ENCODE measurements around the gene CPNE7.

Gene CPNE7

GRCh38 chr16:89577055-89577759 is 1.6 kb downstream of the CPNE7 start:
- H3K27me3 ChIP-seq (ENCODE audit: control insufficient read depth, insufficient read depth, low read length): peaks cover 23% of the 10 kb centered on the region; the same call in 1 of the 2 replicates
- H3K9ac ChIP-seq (ENCODE audit: low read depth, low read length): no peak overlapping the region
- H3K36me3 ChIP-seq (ENCODE audit: control insufficient read depth, insufficient read depth, low read length): peaks cover 32% of the 10 kb centered on the region
- H3K4me1 ChIP-seq (ENCODE audit: control insufficient read depth, insufficient read depth, low read length): no peaks in the 10 kb centered on the region; the same call in 1 of the 2 replicates
- H3K27ac ChIP-seq (ENCODE audit: low read depth, low read length): no peak overlapping the region
- peaks cover 4% of the 10 kb centered on the region; the same call in 1 of the 2 replicates for H3K9me3 ChIP-seq (ENCODE audit: control insufficient read depth, insufficient read depth, low read length)
- H3K4me3 ChIP-seq (ENCODE audit: low read depth, low read length): no peak overlapping the region; the same call in 1 of the 2 replicates

- no peak overlapping the region for H3K9ac ChIP-seq (ENCODE audit: low read depth, low read length)
- peaks cover 23% of the 10 kb centered on the region; the same call in 1 of the 2 replicates for H3K27me3 ChIP-seq (ENCODE audit: control insufficient read depth, insufficient read depth, low read length)
- peaks cover 41% of the 10 kb centered on the region for H3K36me3 ChIP-seq (ENCODE audit: control insufficient read depth, insufficient read depth, low read length)
- no peak overlapping the region for H3K27ac ChIP-seq (ENCODE audit: low read depth, low read length)
- H3K9me3 ChIP-seq (ENCODE audit: control insufficient read depth, insufficient read depth, low read length): peaks cover 4% of the 10 kb centered on the region; the same call in 1 of the 2 replicates
- no peak overlapping the region for H3K4me3 ChIP-seq (ENCODE audit: low read depth, low read length)
- no peaks in the 10 kb centered on the region; the same call in 1 of the 2 replicates for H3K4me1 ChIP-seq (ENCODE audit: control insufficient read depth, insufficient read depth, low read length)
Observed at GRCh38 chr16:89579351-89579750, 3.8 kb downstream of the CPNE7 start.

GRCh38 chr16:89581045-89581695 is 5.6 kb downstream of the CPNE7 start:
- H3K27ac ChIP-seq (ENCODE audit: low read depth, low read length): no peak overlapping the region
- peaks cover 11% of the 10 kb centered on the region; the same call in 1 of the 2 replicates for H3K27me3 ChIP-seq (ENCODE audit: control insufficient read depth, insufficient read depth, low read length)
- H3K9ac ChIP-seq (ENCODE audit: low read depth, low read length): no peak overlapping the region
- H3K36me3 ChIP-seq (ENCODE audit: control insufficient read depth, insufficient read depth, low read length): peaks cover 41% of the 10 kb centered on the region
- peaks cover 4% of the 10 kb centered on the region; the same call in 1 of the 2 replicates for H3K9me3 ChIP-seq (ENCODE audit: control insufficient read depth, insufficient read depth, low read length)
- H3K4me1 ChIP-seq (ENCODE audit: control insufficient read depth, insufficient read depth, low read length): no peaks in the 10 kb centered on the region
- H3K4me3 ChIP-seq (ENCODE audit: low read depth, low read length): no peak overlapping the region

- Histone ChIP-seq H3K27ac (ENCODE audit: low read depth, low read length) (no peak overlapping the region), H3K9ac (ENCODE audit: low read depth, low read length) (no peak overlapping the region), H3K36me3 (ENCODE audit: control insufficient read depth, insufficient read depth, low read length) (peaks cover 41% of the 10 kb centered on the region), H3K9me3 (ENCODE audit: control insufficient read depth, insufficient read depth, low read length) (peaks cover 4% of the 10 kb centered on the region; the same call in 1 of the 2 replicates), H3K4me3 (ENCODE audit: low read depth, low read length) (no peak overlapping the region), H3K27me3 (ENCODE audit: control insufficient read depth, insufficient read depth, low read length) (peaks cover 2% of the 10 kb centered on the region; the same call in 1 of the 2 replicates), H3K4me1 (ENCODE audit: control insufficient read depth, insufficient read depth, low read length) (no peaks in the 10 kb centered on the region)
Observed at GRCh38 chr16:89581861-89582563, 6.5 kb downstream of the CPNE7 start.

GRCh38 chr16:89582614-89583196 is 7.1 kb downstream of the CPNE7 start:
- H3K9me3 ChIP-seq (ENCODE audit: control insufficient read depth, insufficient read depth, low read length): peaks cover 10% of the 10 kb centered on the region
- no peak overlapping the region for H3K9ac ChIP-seq (ENCODE audit: low read depth, low read length)
- no peak overlapping the region for H3K4me3 ChIP-seq (ENCODE audit: low read depth, low read length)
- no peak overlapping the region for H3K27ac ChIP-seq (ENCODE audit: low read depth, low read length)
- H3K36me3 ChIP-seq (ENCODE audit: control insufficient read depth, insufficient read depth, low read length): peaks cover 45% of the 10 kb centered on the region
- no peaks in the 10 kb centered on the region for H3K4me1 ChIP-seq (ENCODE audit: control insufficient read depth, insufficient read depth, low read length)
- H3K27me3 ChIP-seq (ENCODE audit: control insufficient read depth, insufficient read depth, low read length): no peaks in the 10 kb centered on the region

GRCh38 chr16:89583197-89583894 is 7.8 kb downstream of the CPNE7 start:
- Histone ChIP-seq H3K4me3 (ENCODE audit: low read depth, low read length) (no peak overlapping the region), H3K9me3 (ENCODE audit: control insufficient read depth, insufficient read depth, low read length) (peaks cover 13% of the 10 kb centered on the region), H3K9ac (ENCODE audit: low read depth, low read length) (no peak overlapping the region), H3K4me1 (ENCODE audit: control insufficient read depth, insufficient read depth, low read length) (no peaks in the 10 kb centered on the region), H3K27me3 (ENCODE audit: control insufficient read depth, insufficient read depth, low read length) (no peaks in the 10 kb centered on the region), H3K27ac (ENCODE audit: low read depth, low read length) (no peak overlapping the region), H3K36me3 (ENCODE audit: control insufficient read depth, insufficient read depth, low read length) (peaks cover 46% of the 10 kb centered on the region)

GRCh38 chr16:89583895-89584644 is 8.5 kb downstream of the CPNE7 start:
- Histone ChIP-seq H3K4me1 (ENCODE audit: control insufficient read depth, insufficient read depth, low read length) (no peaks in the 10 kb centered on the region), H3K27ac (ENCODE audit: low read depth, low read length) (no peak overlapping the region), H3K27me3 (ENCODE audit: control insufficient read depth, insufficient read depth, low read length) (no peaks in the 10 kb centered on the region), H3K4me3 (ENCODE audit: low read depth, low read length) (no peak overlapping the region), H3K36me3 (ENCODE audit: control insufficient read depth, insufficient read depth, low read length) (peaks cover 43% of the 10 kb centered on the region), H3K9ac (ENCODE audit: low read depth, low read length) (no peak overlapping the region), H3K9me3 (ENCODE audit: control insufficient read depth, insufficient read depth, low read length) (peaks cover 17% of the 10 kb centered on the region)

- Histone ChIP-seq H3K9ac (ENCODE audit: low read depth, low read length) (no peak overlapping the region), H3K4me1 (ENCODE audit: control insufficient read depth, insufficient read depth, low read length) (no peaks in the 10 kb centered on the region), H3K4me3 (ENCODE audit: low read depth, low read length) (no peak overlapping the region), H3K9me3 (ENCODE audit: control insufficient read depth, insufficient read depth, low read length) (peaks cover 12% of the 10 kb centered on the region), H3K27ac (ENCODE audit: low read depth, low read length) (no peak overlapping the region), H3K27me3 (ENCODE audit: control insufficient read depth, insufficient read depth, low read length) (no peaks in the 10 kb centered on the region), H3K36me3 (ENCODE audit: control insufficient read depth, insufficient read depth, low read length) (peaks cover 40% of the 10 kb centered on the region)
Observed at GRCh38 chr16:89584768-89585549, 9.4 kb downstream of the CPNE7 start.

- Histone ChIP-seq H3K4me1 (ENCODE audit: control insufficient read depth, insufficient read depth, low read length) (no peaks in the 10 kb centered on the region), H3K36me3 (ENCODE audit: control insufficient read depth, insufficient read depth, low read length) (peaks cover 28% of the 10 kb centered on the region), H3K4me3 (ENCODE audit: low read depth, low read length) (no peak overlapping the region), H3K27ac (ENCODE audit: low read depth, low read length) (no peak overlapping the region), H3K9me3 (ENCODE audit: control insufficient read depth, insufficient read depth, low read length) (peaks cover 12% of the 10 kb centered on the region), H3K27me3 (ENCODE audit: control insufficient read depth, insufficient read depth, low read length) (no peaks in the 10 kb centered on the region), H3K9ac (ENCODE audit: low read depth, low read length) (no peak overlapping the region)
Observed at GRCh38 chr16:89586218-89586617, 10.7 kb downstream of the CPNE7 start.

Data from HUES48 (cell line).